Left forelimb (tissue), 1 donor: Measurements from ENCODE around the gene ZFP1.

Experiments
- DNase-seq: peaks from one replicate; pipeline ENCODE4 v3.0.0-alpha.2; 2018; ENCODE audit warnings: low spot score

Gene ZFP1

GRCh38 chr16:75152635-75153034 lies 4.3 kb downstream of the ZFP1 start:
- no peak for DNase-seq

GRCh38 chr16:75160386-75160785 lies 12.1 kb downstream of the ZFP1 start:
- DNase-seq: no peak

GRCh38 chr16:75169899-75170405 lies 21.6 kb downstream of the ZFP1 start:
- DNase-seq: no peak

- no peak for DNase-seq
Measured at GRCh38 chr16:75172578-75172977, 24.3 kb downstream of the ZFP1 start.

GRCh38 chr16:75175074-75175473 lies 26.8 kb downstream of the ZFP1 start:
- no peak for DNase-seq

GRCh38 chr16:75176926-75177325 lies 28.6 kb downstream of the ZFP1 start:
- no peak for DNase-seq

GRCh38 chr16:75179208-75179607 lies 30.9 kb downstream of the ZFP1 start:
- DNase-seq: no peak

- no peak for DNase-seq
Measured at GRCh38 chr16:75181630-75182029, 33.3 kb downstream of the ZFP1 start.

- no peak for DNase-seq
Measured at GRCh38 chr16:75188832-75189477, 40.6 kb downstream of the ZFP1 start.

GRCh38 chr16:75189638-75190245 lies 41.4 kb downstream of the ZFP1 start:
- DNase-seq: no peak

- DNase-seq: no peak
Measured at GRCh38 chr16:75192606-75193264, 44.4 kb downstream of the ZFP1 start.

GRCh38 chr16:75193265-75193650 lies 44.9 kb downstream of the ZFP1 start:
- no peak for DNase-seq

GRCh38 chr16:75193730-75194444 lies 45.6 kb downstream of the ZFP1 start:
- DNase-seq: peak; percentile 49

- peak; percentile 47 for DNase-seq
Measured at GRCh38 chr16:75195811-75196790, 47.8 kb downstream of the ZFP1 start.

GRCh38 chr16:75196836-75197235 lies 48.5 kb downstream of the ZFP1 start:
- peak; percentile 26 for DNase-seq

GRCh38 chr16:75197522-75198134 lies 49.3 kb downstream of the ZFP1 start:
- DNase-seq: peak; percentile 57

- peak; percentile 38 for DNase-seq
Measured at GRCh38 chr16:75198135-75198600, 49.8 kb downstream of the ZFP1 start.

- peak; percentile 31 for DNase-seq
Measured at GRCh38 chr16:75202069-75202590, 53.8 kb downstream of the ZFP1 start.

- peak; percentile 53 for DNase-seq
Measured at GRCh38 chr16:75203096-75203495, 54.8 kb downstream of the ZFP1 start.

GRCh38 chr16:75203667-75204409 lies 55.5 kb downstream of the ZFP1 start:
- DNase-seq: no peak
